PC-9 (cell line): ENCODE measurements around the gene FAM237B. TPM values are rescaled to one million over a fixed set of nuclear protein-coding genes. Genes with fewer than 3 reads are reported as not detected.

Source experiments
- BruUV-seq: library from RNA; stranded (reverse); fragments of 400-500 nt; replicated peaks from 2 replicates; lab custom pipeline; 2021; lab: Mats Ljungman, UMichigan
- CTCF ChIA-PET: fragments of 300-600 bp; sonication (Branson Sonifier 250); formaldehyde crosslinking; loops from one replicate; lab custom pipeline; 2022; ENCODE audit warnings: antibody characterized with exemption; lab: Charles Lee
- POLR2A ChIA-PET: fragments of 300-600 bp; sonication (Branson Sonifier 250); formaldehyde crosslinking; loops from one replicate; lab custom pipeline; 2022; ENCODE audit warnings: antibody characterized with exemption; ENCODE audit not compliant: unreplicated experiment; lab: Charles Lee
- DNase-seq, 2 experiments: peaks; one replicate each; pipeline versions ENCODE4 v3.0.0 to v3.0.0-alpha.2; 2015 to 2022; ENCODE audit warnings: mixed read lengths in 1 of 2
- H2AFZ ChIP-seq: fragments of 200-600 bp; sonication (generic); 2 replicates; pipeline ENCODE4 v1.8.1; 2017; ENCODE audit warnings: antibody characterized with exemption
- H3F3A ChIP-seq: fragments of 200-600 bp; sonication (generic); 2 replicates; pipeline ENCODE4 v1.8.1; 2017; ENCODE audit warnings: antibody characterized with exemption, mild to moderate bottlenecking, low read depth; ENCODE audit not compliant: insufficient read depth
- H3K27ac ChIP-seq: fragments of 200-600 bp; sonication (generic); 2 replicates; pipeline ENCODE4 v1.6.1; 2016; ENCODE audit warnings: mixed run types
- H3K27me3 ChIP-seq: fragments of 200-600 bp; sonication (generic); 2 replicates; pipeline ENCODE4 v1.6.1; 2016; ENCODE audit warnings: low read depth, mixed run types; ENCODE audit not compliant: insufficient read depth
- H3K36me3 ChIP-seq: fragments of 200-600 bp; sonication (generic); 2 replicates; pipeline ENCODE4 v1.6.1; 2016; ENCODE audit warnings: low read depth, mixed run types
- H3K4me1 ChIP-seq: fragments of 200-600 bp; sonication (generic); replicated peaks from 2 replicates; pipeline ENCODE4 v1.6.1; 2016; ENCODE audit warnings: mixed run types; ENCODE audit not compliant: insufficient read depth
- H3K4me2 ChIP-seq: fragments of 200-600 bp; sonication (generic); 2 replicates; pipeline ENCODE4 v1.6.1; 2017; ENCODE audit warnings: mixed run types
- H3K4me3 ChIP-seq: fragments of 200-600 bp; sonication (generic); 2 replicates; pipeline ENCODE4 v1.6.1; 2016; ENCODE audit warnings: mixed run types
- H3K79me2 ChIP-seq: fragments of 200-600 bp; sonication (generic); 2 replicates; pipeline ENCODE4 v1.6.1; 2017; ENCODE audit warnings: low read depth, mixed run types
- H3K9me2 ChIP-seq: fragments of 200-600 bp; sonication (generic); 2 replicates; pipeline ENCODE4 v1.8.1; 2017; ENCODE audit warnings: mild to moderate bottlenecking; ENCODE audit not compliant: insufficient read depth
- H3K9me3 ChIP-seq: fragments of 200-600 bp; sonication (generic); 2 replicates; pipeline ENCODE4 v1.8.1; 2016; ENCODE audit warnings: low read depth; ENCODE audit not compliant: insufficient read depth
- H4K20me1 ChIP-seq: fragments of 200-600 bp; sonication (generic); 2 replicates; pipeline ENCODE4 v1.8.1; 2017; ENCODE audit not compliant: insufficient read depth
- CTCF ChIP-seq: fragments of 200-600 bp; sonication (generic); conservative IDR thresholded peaks from 2 replicates; pipeline ENCODE4 v1.6.1; 2017; ENCODE audit warnings: mixed run types, antibody characterized with exemption, mild to moderate bottlenecking, moderate library complexity
- EZH2 ChIP-seq: fragments of 200-600 bp; sonication (generic); IDR thresholded peaks from 2 replicates; pipeline ENCODE4 v1.8.0; 2017; ENCODE audit warnings: antibody characterized with exemption, low read depth
- intact Hi-C: fragments of 100-400 bp; cut with micrococcal nuclease; formaldehyde crosslinking; loops from one replicate; pipeline ENCODE4 v1.10.0; 2022; ENCODE audit not compliant: unreplicated experiment
- total RNA-seq: library from RNA; stranded (reverse); gene quantifications from 2 replicates; pipeline ENCODE4 v1.2.3, GENCODE V29; 2021

FAM237B gene
- total RNA-seq, 1 experiment from 2014 or later: not detected

GRCh38 chr7:90269163-90269562, 51.9 kb downstream of the FAM237B start:
- Histone ChIP-seq H3K27me3 (no peaks in the 10 kb centered on the region), H3K9me3 (no peaks in the 10 kb centered on the region), H3F3A (no peaks in the 10 kb centered on the region; the same call in 1 of the 2 replicates), H3K36me3 (no peaks in the 10 kb centered on the region), H3K4me3 (no peak overlapping the region), H3K79me2 (no peaks in the 10 kb centered on the region), H4K20me1 (no peaks in the 10 kb centered on the region), H3K27ac (no peak overlapping the region), H3K9me2 (no peaks in the 10 kb centered on the region), H3K4me2 (no peak overlapping the region), H2AFZ (no peak overlapping the region), H3K4me1 (peaks cover 5% of the 10 kb centered on the region; the same call in 1 of the 2 replicates)
- BruUV-seq: no TSS peak
- no peak for TF ChIP-seq EZH2
- TF ChIP-seq CTCF: no peak
- no peak for DNase-seq
- POLR2A ChIA-PET: no interaction called here
- CTCF ChIA-PET: no interaction called here
- intact Hi-C loops: no loop called here

- no peak for DNase-seq
- H3K79me2 ChIP-seq: no peaks in the 10 kb centered on the region
- ChIA-PET CTCF (no interaction called here), POLR2A (no interaction called here)
- no peak overlapping the region for H3K4me3 ChIP-seq
- H3K36me3 ChIP-seq: no peaks in the 10 kb centered on the region
- H3K27ac ChIP-seq: no peak overlapping the region
- no TSS peak for BruUV-seq
- H4K20me1 ChIP-seq: peaks cover 4% of the 10 kb centered on the region; the same call in 1 of the 2 replicates
- no peaks in the 10 kb centered on the region; the same call in 1 of the 2 replicates for H3F3A ChIP-seq
- intact Hi-C loops: no loop called here
- no peak for TF ChIP-seq EZH2
- no peak for TF ChIP-seq CTCF
- no peak overlapping the region for H2AFZ ChIP-seq
- H3K4me2 ChIP-seq: no peak overlapping the region
- H3K27me3 ChIP-seq: no peaks in the 10 kb centered on the region
- H3K9me3 ChIP-seq: no peaks in the 10 kb centered on the region
- H3K4me1 ChIP-seq: peaks cover 5% of the 10 kb centered on the region; the same call in 1 of the 2 replicates
- no peaks in the 10 kb centered on the region for H3K9me2 ChIP-seq
These were observed 53.7 kb downstream of the FAM237B start for GRCh38 chr7:90267263-90267858.

GRCh38 chr7:90266808-90267207, 54.3 kb downstream of the FAM237B start:
- peaks cover 5% of the 10 kb centered on the region; the same call in 1 of the 2 replicates for H3K4me1 ChIP-seq

More at GRCh38 chr7:90266808-90267207, 54.3 kb downstream of the FAM237B start:
- POLR2A ChIA-PET: interaction anchor here (0.7 kb wide), 1 partner anchor 66 kb away, joined by 7 read pairs; no protein-coding TSS in a partner anchor
- Histone ChIP-seq H3K27ac (no peak overlapping the region), H3F3A (peaks cover 3% of the 10 kb centered on the region; the same call in 1 of the 2 replicates), H3K4me2 (no peak overlapping the region), H3K27me3 (no peaks in the 10 kb centered on the region), H3K9me3 (no peaks in the 10 kb centered on the region), H3K4me3 (no peak overlapping the region), H3K79me2 (no peaks in the 10 kb centered on the region), H3K36me3 (no peaks in the 10 kb centered on the region), H3K9me2 (no peaks in the 10 kb centered on the region), H4K20me1 (peaks cover 4% of the 10 kb centered on the region; the same call in 1 of the 2 replicates), H2AFZ (no peak overlapping the region)
- BruUV-seq: no TSS peak
- no peak for TF ChIP-seq CTCF
- no peak for TF ChIP-seq EZH2
- intact Hi-C loops: no loop called here
- DNase-seq: no peak
- CTCF ChIA-PET: no interaction called here

Other genes with a start within 250 kb of the FAM237B start
- 6.3 and 6.5 TPM in 2 replicates for gene STEAP1, start 166.8 kb downstream of the FAM237B start, total RNA-seq
- gene STEAP2, start 109.6 kb downstream of the FAM237B start, total RNA-seq: 10.1 and 10.4 TPM in 2 replicates
- 15.0 and 18.5 TPM in 2 replicates for gene CFAP69, start 76.1 kb downstream of the FAM237B start, total RNA-seq
- 29.3 and 36.7 TPM in 2 replicates for gene GTPBP10, start 25.4 kb upstream of the FAM237B start, total RNA-seq
- gene CLDN12, start 82.2 kb upstream of the FAM237B start, total RNA-seq: 50.9 and 57.7 TPM in 2 replicates
- gene PTTG1IP2, start 148.3 kb upstream of the FAM237B start, total RNA-seq: not detected in 2 replicates